VCaP (cell line): ENCODE measurements around the gene IFT43.

ENCODE experiments used
- H3K27ac ChIP-seq: fragments of 450-650 bp; 2 replicates; pipeline ENCODE4 v1.5.1; 2017
- TF ChIP-seq, protein P1 (sequence below): fragments of 450-650 bp; conservative IDR thresholded peaks from 2 replicates; pipeline ENCODE4 v1.5.1; 2017; ENCODE audit warnings: mild to moderate bottlenecking, moderate library complexity

The IFT43 gene

GRCh38 chr14:76019676-76020075, 34.1 kb downstream of the IFT43 start:
- H3K27ac ChIP-seq = no peak overlapping the region
- TF ChIP-seq, protein P1, sequence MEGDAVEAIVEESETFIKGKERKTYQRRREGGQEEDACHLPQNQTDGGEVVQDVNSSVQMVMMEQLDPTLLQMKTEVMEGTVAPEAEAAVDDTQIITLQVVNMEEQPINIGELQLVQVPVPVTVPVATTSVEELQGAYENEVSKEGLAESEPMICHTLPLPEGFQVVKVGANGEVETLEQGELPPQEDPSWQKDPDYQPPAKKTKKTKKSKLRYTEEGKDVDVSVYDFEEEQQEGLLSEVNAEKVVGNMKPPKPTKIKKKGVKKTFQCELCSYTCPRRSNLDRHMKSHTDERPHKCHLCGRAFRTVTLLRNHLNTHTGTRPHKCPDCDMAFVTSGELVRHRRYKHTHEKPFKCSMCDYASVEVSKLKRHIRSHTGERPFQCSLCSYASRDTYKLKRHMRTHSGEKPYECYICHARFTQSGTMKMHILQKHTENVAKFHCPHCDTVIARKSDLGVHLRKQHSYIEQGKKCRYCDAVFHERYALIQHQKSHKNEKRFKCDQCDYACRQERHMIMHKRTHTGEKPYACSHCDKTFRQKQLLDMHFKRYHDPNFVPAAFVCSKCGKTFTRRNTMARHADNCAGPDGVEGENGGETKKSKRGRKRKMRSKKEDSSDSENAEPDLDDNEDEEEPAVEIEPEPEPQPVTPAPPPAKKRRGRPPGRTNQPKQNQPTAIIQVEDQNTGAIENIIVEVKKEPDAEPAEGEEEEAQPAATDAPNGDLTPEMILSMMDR = no peak

- no peak overlapping the region for H3K27ac ChIP-seq
- TF ChIP-seq, protein P1 = no peak
These were observed 37.4 kb downstream of the IFT43 start for GRCh38 chr14:76022991-76023390.

DNA sequence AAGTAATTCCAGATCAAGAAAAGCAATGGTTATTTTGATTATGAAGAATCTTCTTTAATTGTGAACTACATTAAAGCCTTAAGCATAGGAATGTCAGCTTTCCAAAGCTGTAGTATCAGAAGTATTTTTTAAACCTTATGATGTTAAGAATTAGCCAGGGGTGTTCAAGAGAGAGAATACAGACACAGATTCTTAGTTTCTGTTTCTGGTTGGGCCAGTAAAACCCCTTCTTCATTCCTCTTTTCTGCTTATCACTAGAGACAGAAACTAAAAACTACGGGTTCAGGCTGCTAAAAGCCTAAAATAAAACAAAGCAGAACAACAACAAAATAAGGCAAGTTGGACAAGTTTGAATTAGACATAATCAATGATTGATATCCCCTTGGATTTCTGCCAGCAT, 38.2 kb downstream of the IFT43 start:
- no peak overlapping the region for H3K27ac ChIP-seq
- TF ChIP-seq, protein P1 = no peak

- TF ChIP-seq, protein P1 = no peak
- no peak overlapping the region for H3K27ac ChIP-seq
These were observed 38.8 kb downstream of the IFT43 start for GRCh38 chr14:76024211-76024907.

GRCh38 chr14:76034566-76034965, 49.0 kb downstream of the IFT43 start:
- H3K27ac ChIP-seq = no peak overlapping the region
- TF ChIP-seq, protein P1 = no peak

DNA sequence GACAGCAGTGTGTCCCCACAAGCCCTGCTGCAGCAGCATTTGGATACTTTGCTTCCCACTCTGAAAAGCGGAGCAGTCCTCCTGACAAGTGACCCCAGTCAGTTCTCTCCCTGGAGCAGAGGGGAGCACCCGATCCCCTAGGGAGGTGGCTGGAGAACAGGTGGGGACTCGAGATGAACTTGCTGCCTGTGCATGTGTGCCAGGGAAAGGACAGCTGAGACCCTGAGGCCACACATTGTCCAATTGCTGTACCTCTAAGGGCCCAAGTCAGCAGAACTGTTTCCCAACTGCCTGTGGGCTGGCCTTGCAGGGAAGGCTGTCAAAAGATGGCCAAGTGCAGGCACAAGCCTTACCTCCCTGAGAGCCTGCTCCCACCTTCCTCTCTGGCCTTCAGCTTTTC, 55.1 kb downstream of the IFT43 start:
- TF ChIP-seq, protein P1 = no peak
- H3K27ac ChIP-seq = no peak overlapping the region

- H3K27ac ChIP-seq = no peak overlapping the region
- TF ChIP-seq, protein P1 = no peak
These were observed 60.2 kb downstream of the IFT43 start for GRCh38 chr14:76045773-76046172.
